Esophagus squamous epithelium (tissue), 4 donors: ENCODE measurements around the gene SPAG9.

ENCODE experiments used
- CTCF ChIP-seq, 6 experiments: fragments of 450-650 bp in 4 of 6; fragments of 200-600 bp in 2 of 6; sonication (generic) in 2 of 6; IDR thresholded peaks; one replicate each; pipeline ENCODE4 v1.5.1; 2016 to 2019; ENCODE audit warnings: antibody characterized with exemption in 6 of 6, mild to moderate bottlenecking in 4 of 6, moderate library complexity in 4 of 6
- POLR2A ChIP-seq, 4 donors: fragments of 450-650 bp; IDR thresholded peaks; one replicate each; pipeline ENCODE4 v1.6.1; 2017; ENCODE audit warnings: antibody characterized with exemption in 4 of 4, mild to moderate bottlenecking in 4 of 4, moderate library complexity in 3 of 4

- no peak for TF ChIP-seq CTCF (IDR thresholded peaks at IDR 0.05)
- no peak for TF ChIP-seq POLR2A (IDR thresholded peaks at IDR 0.05)
Observed at GRCh38 chr17:50956409-50956749, 164.3 kb downstream of the SPAG9 start.
